SW480 (cell line): Measurements from ENCODE around the gene TMEM141.
"Not testable (repeated sequence)": the region's sequence is repeated elsewhere in the genome, so short reads cannot be mapped to it uniquely, and the experiment has no call there.

Experiments used
- DNase-seq: peaks from one replicate; pipeline ENCODE4 v3.0.0-alpha.2; 2016; ENCODE audit warnings: low spot score

The TMEM141 gene

GRCh38 chr9:136794281-136794999 is 3.3 kb downstream of the TMEM141 start:
- DNase-seq, result no peak

- DNase-seq, result no peak
These were observed 3.8 kb downstream of the TMEM141 start for GRCh38 chr9:136795000-136795348.

- DNase-seq, result no peak
These were observed 5.2 kb downstream of the TMEM141 start, which contains the start of gene CCDC183 for GRCh38 chr9:136796238-136796774. Gene CCDC183, plus strand, starts transcription at chr9:136796338. Its CDS starts 60 bp downstream, at chr9:136796398.

GRCh38 chr9:136796775-136797347 is 5.7 kb downstream of the TMEM141 start:
- not testable (repeated sequence) for DNase-seq

GRCh38 chr9:136798708-136799078 is 7.5 kb downstream of the TMEM141 start:
- no peak for DNase-seq

GRCh38 chr9:136799079-136799853 is 8.1 kb downstream of the TMEM141 start:
- DNase-seq, result no peak

- DNase-seq, result peak; percentile 86
These were observed 8.9 kb downstream of the TMEM141 start for GRCh38 chr9:136799854-136800657.

GRCh38 chr9:136802321-136802720 is 11.2 kb downstream of the TMEM141 start:
- no peak for DNase-seq

- not testable (repeated sequence) for DNase-seq
These were observed 11.9 kb downstream of the TMEM141 start for GRCh38 chr9:136803009-136803550.

GRCh38 chr9:136803551-136804508 is 12.7 kb downstream of the TMEM141 start:
- DNase-seq, result no peak

GRCh38 chr9:136804509-136805206 is 13.5 kb downstream of the TMEM141 start:
- no peak for DNase-seq

- no peak for DNase-seq
These were observed 14.1 kb downstream of the TMEM141 start for GRCh38 chr9:136805207-136805740.

GRCh38 chr9:136806067-136806466 is 14.9 kb downstream of the TMEM141 start:
- DNase-seq, result no peak

- no peak for DNase-seq
These were observed 15.6 kb downstream of the TMEM141 start for GRCh38 chr9:136806631-136807201.

- peak; percentile 67 for DNase-seq
These were observed 16.3 kb downstream of the TMEM141 start, which contains the start of gene RABL6 for GRCh38 chr9:136807281-136808074. Gene RABL6, plus strand, starts transcription at chr9:136807948. Its CDS starts 249 bp downstream, at chr9:136808197.

GRCh38 chr9:136808075-136808805 is 17.1 kb downstream of the TMEM141 start:
- no peak for DNase-seq

GRCh38 chr9:136808806-136809158 is 17.6 kb downstream of the TMEM141 start:
- DNase-seq, result peak; percentile 42
